Activated CD8-positive, alpha-beta memory T cell treated with anti-CD3 and anti-CD28 coated beads, Interleukin-2, amount 50 U/mL, for 24 hours (primary cell): ENCODE data around the gene FOXO6.

ENCODE experiments used
- DNase-seq: peaks from one replicate; pipeline ENCODE4 v3.0.0-alpha.2; 2020; ENCODE audit errors: extremely low read depth

FOXO6 gene

GRCh38 chr1:41360786-41361494 is at the start of gene FOXO6:
FOXO6 (plus strand) TSS chr1:41361434.
- peak; percentile 78 for DNase-seq

DNA sequence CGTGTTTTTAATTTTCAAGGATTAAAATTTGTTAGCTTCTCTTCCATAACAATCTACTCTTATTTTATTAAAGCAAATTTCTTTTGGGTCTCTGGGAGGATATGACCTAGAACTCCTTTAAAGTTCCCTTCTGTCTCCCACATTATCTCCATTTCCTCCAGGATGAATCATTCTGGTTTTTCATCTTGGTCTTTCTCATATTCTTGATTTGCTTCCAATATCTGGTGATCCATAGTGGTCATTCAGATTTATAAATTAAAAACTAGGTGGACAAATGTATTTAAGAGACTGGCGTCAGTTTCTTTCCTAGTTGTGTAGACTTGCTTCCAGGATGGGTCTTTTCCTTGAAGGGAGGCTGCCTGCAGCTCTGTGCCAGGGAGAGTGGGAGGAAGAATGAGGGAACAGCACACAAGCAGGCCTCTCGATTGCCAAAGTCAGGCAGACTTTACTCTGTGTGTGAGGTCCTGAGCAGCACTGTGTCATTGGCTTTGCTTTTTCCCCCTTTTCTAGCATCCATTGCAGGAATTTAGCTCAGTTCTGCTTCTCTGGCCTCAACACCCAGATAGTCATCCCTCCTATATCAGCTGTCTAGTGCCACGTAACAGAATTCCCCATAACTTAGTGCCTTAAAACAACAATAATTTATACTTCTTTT is 48.1 kb upstream of the FOXO6 start:
- DNase-seq: no peak

DNA sequence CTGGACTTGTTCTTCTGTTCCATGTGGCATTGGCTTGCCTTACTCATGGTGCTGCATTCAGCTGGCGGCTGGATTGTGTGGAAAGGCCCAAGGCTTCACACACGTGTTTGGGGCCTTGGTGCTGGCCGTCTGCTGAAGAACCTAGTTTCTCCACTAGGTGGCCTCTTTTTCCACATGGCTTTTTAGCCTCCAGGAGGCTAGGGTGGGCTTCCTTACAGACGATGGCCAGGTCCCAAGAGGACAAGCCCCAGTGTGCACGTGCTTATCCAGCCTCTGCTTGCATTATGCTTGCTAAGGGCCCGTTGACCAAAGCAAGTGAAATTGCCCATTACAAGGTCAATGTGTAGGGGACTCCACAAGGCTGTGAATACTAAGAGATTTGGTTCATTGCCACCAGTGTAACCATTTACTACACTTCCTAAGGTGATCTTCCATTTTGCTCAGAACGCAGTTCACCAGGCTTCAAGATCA is 47.5 kb upstream of the FOXO6 start:
- no peak for DNase-seq

DNA sequence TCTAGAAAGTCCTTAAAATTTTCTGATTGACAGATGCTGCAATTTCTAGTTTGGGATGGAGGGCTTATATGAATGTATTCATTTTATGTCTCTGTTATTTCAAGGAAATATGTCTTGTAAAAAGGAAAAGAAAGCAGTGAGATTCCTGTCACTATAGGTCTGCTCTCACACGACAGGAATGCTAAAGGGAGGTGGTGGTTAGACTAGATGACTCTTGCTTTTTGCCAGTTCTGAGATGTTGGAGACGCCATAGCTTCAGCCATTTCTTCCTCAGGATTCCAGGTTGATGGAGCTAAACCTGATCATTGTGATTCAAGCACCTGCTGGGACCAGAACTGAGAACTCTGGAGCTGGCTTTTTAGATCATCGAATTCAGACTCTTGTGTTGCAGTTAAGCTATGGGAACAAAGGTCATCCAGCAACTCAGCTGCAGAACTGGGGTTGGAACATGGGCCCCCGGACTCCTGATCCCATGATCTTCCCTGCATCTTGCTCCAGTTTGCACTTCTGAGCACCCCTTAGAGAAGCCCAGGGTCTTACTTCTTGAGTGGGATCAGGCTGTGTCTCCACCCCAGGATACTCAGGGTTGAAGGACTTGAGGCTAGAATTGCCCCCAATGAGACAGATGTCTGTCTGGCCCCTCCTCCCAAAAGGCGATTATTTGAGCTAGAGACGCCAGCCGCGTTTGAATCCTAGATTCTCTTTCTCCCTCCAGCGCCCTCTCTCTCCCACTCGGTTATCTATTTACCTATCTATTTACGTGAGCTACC is 46.7 kb upstream of the FOXO6 start:
- no peak for DNase-seq

DNA sequence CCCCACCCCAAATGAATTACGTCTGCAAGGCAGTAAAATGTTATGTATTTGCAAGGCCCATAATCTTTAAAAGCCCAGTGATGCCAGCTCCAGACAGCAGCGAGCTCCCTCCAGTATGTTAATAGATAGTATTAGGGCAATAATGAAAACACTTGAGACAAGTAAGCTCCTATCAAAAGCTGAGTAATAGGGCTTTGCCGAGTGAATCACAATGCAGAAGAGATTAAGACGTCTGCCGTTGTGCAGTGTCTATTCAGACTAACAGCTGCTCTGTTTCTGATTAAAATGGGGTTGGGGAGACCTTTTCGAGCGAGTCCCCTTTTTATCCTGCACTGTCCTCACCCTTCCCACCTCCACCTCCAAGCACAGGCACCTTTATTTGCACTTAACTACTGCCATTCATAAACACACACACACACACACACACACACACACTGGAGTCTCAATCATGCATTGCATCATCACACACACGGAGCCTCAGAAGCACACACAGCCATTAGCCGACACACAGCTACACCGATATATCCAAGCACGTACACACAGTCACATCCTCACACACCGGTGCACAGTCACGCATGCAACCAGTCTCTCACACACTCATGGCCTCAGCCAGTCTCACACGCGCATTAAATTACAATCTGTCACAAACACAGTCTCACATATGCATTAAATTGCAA is 46.0 kb upstream of the FOXO6 start:
- no peak for DNase-seq

GRCh38 chr1:41315871-41316270 is 45.4 kb upstream of the FOXO6 start:
- no peak for DNase-seq

DNA sequence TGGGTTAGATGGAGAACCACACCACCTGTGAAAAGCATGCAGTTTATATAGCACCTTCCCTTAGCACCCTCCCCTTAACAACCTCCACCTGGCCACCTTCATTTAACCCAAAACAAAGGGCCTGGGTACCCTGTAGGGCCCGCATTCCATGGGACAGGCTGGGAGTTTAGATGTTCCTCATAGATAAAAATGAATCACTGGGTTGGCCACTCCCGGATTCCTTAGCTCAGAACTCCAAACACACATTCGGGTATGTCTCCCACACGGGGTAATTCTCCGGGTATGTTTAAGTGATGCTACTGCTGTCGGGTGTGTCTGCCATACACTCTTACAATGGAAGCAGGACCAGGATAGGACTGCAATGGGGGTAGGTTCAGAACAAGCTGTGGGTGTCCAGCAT is 43.9 kb upstream of the FOXO6 start:
- DNase-seq: no peak

GRCh38 chr1:41318135-41318534 is 43.1 kb upstream of the FOXO6 start:
- no peak for DNase-seq

- DNase-seq: no peak
These were observed 42.0 kb upstream of the FOXO6 start for GRCh38 chr1:41319106-41319755.

DNA sequence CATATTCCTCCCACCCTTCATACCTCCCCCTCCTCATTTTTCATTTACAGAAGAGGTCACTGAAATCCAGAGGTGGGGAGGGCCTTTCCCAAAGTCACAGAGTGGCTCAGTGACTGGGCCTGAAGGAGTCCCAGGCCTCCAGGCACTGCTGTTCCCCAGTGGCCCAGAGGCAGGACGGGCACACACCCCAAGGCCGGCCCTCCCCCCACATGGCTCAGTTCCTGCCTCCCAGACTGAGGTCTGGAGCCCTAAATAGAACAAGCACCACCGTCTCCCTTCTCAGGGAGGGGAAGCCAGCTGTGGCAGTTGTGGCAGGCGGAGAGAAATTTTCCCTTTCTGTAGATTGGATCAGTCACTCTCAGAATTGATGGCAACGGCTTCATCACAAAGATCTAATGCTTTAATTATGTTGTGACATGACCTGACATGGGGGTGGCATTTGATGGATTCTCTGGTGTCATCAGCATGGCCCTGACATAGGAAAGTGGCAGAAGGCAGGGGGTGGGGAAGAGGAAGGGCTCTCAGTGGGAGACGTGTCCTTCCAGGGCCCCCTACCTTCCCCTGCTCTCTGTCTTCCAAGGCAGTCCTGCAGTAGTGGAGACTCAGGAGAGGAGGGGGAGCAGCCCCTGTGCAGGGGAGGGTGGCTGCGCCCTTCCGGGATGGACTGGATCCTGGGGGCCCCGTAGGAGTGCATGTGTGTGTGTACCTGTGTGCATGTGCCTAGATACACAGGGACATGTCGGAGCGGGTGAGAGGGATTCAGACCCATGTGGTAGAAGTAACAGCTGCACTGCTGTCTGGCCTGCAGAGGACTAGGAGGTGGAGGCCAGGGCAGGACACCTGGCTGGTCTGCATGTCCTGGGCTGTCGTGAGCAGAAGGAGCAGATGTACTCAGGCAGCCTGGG is 41.2 kb upstream of the FOXO6 start:
- DNase-seq: no peak

GRCh38 chr1:41320895-41321676 is 40.1 kb upstream of the FOXO6 start:
- DNase-seq: no peak

DNA sequence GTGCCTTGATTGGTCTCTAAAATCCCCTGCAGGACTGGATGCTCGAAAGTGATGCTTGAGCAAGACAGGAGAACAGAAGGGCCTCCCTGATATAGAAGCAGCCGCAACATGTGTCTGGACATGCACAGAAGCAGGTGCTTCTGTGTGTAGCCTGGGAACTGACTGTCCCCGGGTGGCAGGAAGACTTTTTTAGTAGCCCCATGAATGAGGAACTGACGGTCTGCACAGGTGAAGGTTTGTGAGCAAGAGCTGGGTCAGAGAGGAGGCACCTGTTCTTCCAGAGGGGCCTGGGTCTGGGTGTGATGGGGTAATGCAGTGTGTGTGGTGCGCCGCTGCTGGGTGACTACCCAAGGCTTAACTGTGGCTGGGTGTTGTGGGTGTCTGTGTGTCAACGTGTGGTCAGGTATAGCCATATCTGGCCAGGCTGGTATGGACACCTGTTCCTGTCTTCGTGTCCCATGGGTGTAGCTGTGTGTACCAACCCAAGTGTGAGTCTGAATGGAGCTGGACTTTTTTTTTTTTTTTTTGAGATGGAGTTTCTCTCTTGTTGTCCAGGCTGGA is 39.1 kb upstream of the FOXO6 start:
- no peak for DNase-seq

GRCh38 chr1:41322835-41323234 is 38.4 kb upstream of the FOXO6 start:
- DNase-seq: no peak

- DNase-seq: no peak
These were observed 38.0 kb upstream of the FOXO6 start for GRCh38 chr1:41323243-41323642.

DNA sequence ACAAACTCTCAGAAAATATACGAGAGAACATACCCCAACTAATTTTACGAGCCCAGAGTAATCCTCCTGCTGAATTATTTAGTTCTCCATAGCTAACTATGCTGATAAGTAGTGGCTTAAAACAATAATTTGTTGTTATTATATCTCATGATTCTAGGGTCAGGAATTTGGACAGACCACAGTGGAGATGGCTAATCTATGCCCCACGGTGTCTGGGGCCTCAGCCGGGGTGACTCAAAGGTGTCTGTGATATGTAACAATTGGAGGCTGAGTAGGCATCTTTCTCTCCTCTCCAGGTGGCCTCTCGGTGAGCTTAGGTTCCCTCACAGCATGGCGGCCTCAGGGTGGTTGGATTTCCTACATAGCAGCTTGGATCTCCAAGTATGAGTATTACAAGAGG is 35.4 kb upstream of the FOXO6 start:
- no peak for DNase-seq

DNA sequence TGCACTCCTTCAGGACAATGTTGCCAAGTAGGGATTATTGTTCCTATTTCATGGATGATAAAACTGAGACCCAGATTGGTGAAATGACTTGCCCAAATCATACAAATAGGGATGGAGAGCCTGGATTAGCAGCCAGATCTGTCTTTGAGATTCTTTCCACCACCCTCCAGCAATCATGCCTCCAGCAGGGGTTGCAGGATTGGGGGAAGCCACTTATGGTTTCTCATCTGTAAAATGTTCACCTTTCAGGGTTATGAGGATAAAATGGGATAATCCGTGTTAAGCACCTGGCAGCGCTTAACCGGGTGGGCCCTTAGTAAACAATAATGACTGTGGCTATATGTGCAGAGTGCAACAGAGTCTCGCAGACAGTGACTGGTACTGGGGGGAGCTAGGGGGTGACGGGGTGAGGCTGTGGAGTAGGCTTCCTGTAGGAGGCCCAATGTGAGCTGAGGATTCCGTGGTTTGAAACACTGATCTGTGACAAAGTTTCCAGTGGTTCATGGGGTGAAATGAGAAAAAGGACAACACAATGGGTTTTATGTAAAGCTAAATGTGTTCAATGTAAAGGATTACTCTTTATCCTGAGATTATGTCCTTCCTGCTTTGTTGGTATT is 33.7 kb upstream of the FOXO6 start:
- no peak for DNase-seq

- DNase-seq: no peak
These were observed 33.1 kb upstream of the FOXO6 start for GRCh38 chr1:41328001-41328615.

- no peak for DNase-seq
These were observed 32.2 kb upstream of the FOXO6 start for GRCh38 chr1:41328780-41329640.
